ENCODE data around the gene DUSP2. TPM values are rescaled to one million over a fixed set of nuclear protein-coding genes. Genes with fewer than 3 reads are reported as not detected.

Gene DUSP2
- total and polyA plus RNA-seq, 5 experiments from 2014 or later = 24.3 to 459 (median 36.5) TPM

DNA sequence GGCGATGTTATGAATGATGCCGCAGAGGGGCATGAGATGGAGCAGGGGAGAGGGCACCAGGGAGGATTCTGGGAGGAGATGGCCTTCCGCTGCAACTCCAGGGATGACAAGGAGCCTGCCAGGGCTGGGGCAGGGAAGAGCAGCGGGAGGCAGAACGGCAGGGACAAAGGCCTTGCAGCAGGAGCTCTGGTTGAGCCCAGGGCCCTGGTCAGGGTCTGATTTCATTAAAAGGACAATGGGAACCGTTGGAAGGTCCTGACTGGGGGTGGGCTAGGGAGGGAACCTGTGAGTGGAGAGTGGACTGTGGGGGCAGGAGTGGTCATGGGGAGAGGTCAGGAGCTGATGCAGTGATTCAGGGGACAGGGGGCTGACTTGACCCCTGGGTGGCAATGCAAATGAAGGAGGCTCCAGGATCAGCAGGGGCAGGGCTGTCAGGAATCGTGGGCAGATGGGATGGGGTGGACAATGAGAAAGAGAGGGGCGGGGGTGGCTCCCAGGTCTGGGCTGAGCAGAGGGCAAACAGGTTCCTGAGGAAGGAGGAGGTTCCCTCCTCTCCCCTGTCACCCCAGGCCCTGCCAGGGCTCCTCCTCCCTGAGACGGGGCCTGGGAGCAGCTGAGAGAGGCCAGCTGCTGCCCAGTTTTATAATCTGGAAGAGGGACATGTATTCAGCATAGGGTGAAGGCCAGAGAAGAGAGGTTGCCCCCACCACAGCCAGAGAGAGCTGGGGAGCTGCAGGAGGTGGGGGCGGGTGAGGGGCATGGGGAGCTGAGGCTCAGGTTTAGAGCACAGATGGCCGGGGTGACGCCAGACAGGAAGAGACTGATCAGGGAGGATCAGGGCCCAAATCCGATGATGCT lies 7.3 kb upstream of the DUSP2 start:
- ATAC-seq (no peak), DNase-seq (no peak)
- Mint-ChIP-seq H3K4me1 (peaks cover 53 to 88% (median 80%) of the 10 kb centered on the region in 4 donors), H3K9me3 (no peaks in the 10 kb centered on the region), H3K27ac (peak overlapping the region; percentile 69 to 100 (median 90)), H3K4me3 (peak overlapping the region in 5 of 10 donors; percentile 0 to 75 (median 38)), H3K27me3 (no peaks in the 10 kb centered on the region), H3K36me3 (no peaks in the 10 kb centered on the region)
- POLR2A ChIA-PET = interaction anchor here (0.7 to 18.2 kb wide), 5 partner anchors 7 to 29 kb away, joined by 3 to 373 read pairs (median 29); partner anchors contain the start of genes ASTL and DUSP2

DNA sequence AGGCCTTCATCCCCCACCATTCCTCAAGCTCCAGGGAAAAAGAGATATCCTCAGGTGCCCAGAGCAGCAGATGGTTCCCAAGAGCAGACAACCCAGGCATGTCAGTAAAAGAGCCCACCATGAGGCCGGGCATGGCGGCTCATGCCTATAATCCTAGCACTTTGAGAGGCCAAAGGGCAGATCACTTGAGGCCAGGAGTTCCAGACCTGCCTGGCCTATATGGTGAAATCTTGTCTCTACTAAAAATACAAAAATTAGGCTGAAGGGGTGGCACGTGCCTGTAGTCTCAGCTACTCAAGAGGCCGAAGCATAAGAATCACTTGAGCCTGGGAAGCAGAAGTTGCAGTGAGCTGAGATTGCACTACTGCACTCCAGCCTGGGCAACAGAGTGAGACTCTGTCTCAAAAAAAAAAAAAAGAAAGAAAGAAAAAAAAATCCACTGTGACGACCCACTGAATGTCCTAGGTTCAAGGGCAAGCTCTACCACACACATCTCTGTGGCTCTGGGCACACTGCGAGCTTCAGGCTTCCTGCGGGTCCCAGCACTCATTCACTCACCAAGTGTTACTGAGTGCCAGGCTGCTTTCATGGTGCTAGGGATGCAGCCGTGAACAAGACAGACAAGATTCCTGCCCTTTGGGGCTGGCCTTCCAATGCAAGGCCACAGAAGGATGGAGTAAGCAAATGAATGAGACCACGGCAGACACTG lies 6.5 kb upstream of the DUSP2 start:
- DNase-seq = no peak
- no peaks in the 10 kb centered on the region for H3K27me3 Mint-ChIP-seq
- ATAC-seq = no peak
- peak overlapping the region; percentile 61 to 100 (median 90) for H3K27ac Mint-ChIP-seq
- no peaks in the 10 kb centered on the region for H3K36me3 Mint-ChIP-seq
- POLR2A ChIA-PET = interaction anchor here (0.7 to 18.2 kb wide), 4 partner anchors 8 to 30 kb away, joined by 3 to 373 read pairs (median 17); no protein-coding TSS in a partner anchor
- no peaks in the 10 kb centered on the region for H3K9me3 Mint-ChIP-seq
- peak overlapping the region in 8 of 10 donors; percentile 0 to 75 (median 22) for H3K4me3 Mint-ChIP-seq
- H3K4me1 Mint-ChIP-seq = peaks cover 49 to 88% (median 80%) of the 10 kb centered on the region in 4 donors

DNA sequence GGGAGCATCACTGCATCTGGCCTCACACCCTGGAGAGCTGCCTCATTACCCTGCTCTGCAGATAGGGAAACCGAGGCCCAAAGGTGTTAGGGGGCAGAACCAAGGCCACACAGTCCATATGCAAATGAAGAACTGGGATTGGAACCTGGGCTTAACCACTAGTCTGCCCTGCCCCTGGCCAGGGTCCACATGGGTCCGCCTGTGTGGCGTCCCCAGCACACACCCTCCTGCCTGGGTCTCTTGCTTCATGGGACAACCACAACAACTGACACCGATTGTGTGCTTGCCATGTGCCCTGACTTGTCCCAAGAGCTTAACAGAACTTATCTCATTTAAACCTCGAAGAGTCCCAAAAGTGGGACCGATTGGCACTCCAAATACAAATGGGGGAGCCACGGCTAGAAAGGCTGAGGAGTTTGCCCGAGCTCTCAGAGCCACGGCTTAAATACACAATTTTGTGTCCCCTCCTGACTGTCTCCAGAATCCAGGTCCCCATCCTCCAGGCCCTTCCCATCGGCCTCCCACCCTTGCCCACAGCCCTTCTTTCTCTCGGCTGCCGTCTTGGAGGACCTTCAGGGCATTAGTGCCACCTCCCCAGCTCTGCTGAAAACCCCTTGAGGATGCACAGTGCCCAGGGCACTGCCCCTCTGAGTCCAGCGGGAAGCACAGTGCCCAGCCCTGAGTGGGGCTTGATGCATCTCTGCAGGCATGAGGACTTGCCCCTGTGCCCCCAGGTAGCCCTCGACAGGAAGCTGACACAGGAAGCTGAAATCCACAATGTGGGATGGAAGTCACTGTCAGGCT lies 5.8 kb upstream of the DUSP2 start:
- Mint-ChIP-seq H3K4me1 (peaks cover 47 to 85% (median 80%) of the 10 kb centered on the region in 4 donors), H3K9me3 (no peaks in the 10 kb centered on the region), H3K36me3 (no peaks in the 10 kb centered on the region), H3K4me3 (peak overlapping the region in 7 of 10 donors; percentile 7 to 75 (median 33)), H3K27ac (peak overlapping the region; percentile 69 to 100 (median 99)), H3K27me3 (peaks cover 0 to 1% (median 0%) of the 10 kb centered on the region in 5 donors)
- POLR2A ChIA-PET = interaction anchor here (1.2 to 18.2 kb wide), 3 partner anchors 9 to 23 kb away, joined by 5 to 373 read pairs (median 29); no protein-coding TSS in a partner anchor
- DNase-seq (no peak), ATAC-seq (no peak)

DNA sequence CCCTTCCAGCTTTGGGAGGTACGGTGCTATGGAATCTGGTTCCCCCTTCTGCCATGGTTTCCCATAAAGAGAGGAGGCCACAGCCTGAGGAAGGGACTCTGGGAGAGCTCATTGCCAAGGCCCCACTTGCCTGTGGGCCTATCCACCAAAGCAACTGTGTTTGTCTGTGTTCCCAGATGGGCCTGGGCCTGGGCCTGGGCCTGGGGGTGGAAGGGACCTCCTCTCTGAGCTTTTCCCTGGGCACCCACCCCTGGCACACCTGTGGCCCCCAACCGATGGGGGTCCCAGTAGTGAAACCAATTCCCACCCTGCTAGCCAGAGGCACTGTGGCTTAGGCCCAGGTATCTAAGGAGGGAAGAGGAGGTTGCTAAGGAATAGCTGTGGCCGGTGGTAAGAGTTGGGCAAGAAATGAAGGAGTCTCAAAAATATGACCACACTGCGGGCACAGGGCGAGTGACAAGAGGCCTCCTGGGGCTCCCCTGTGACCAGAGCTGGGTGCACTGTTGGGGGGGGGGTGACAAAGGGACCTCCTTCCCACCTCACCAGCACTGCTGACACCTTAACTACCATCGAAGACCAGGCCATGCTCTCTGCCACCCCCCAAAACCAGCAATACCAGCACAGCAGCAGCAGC lies 4.9 kb upstream of the DUSP2 start:
- no peak for DNase-seq
- no peaks in the 10 kb centered on the region for H3K9me3 Mint-ChIP-seq
- H3K4me3 Mint-ChIP-seq = peak overlapping the region in 2 of 10 donors; percentile 9 to 19
- peak overlapping the region; percentile 31 to 100 (median 99) for H3K27ac Mint-ChIP-seq
- POLR2A ChIA-PET = interaction anchor here (0.7 to 18.2 kb wide), 4 partner anchors 10 to 1840 kb away, joined by 3 to 373 read pairs (median 17); no protein-coding TSS in a partner anchor
- peaks cover 0 to 1% (median 0%) of the 10 kb centered on the region in 5 donors for H3K27me3 Mint-ChIP-seq
- ATAC-seq = no peak
- H3K36me3 Mint-ChIP-seq = no peaks in the 10 kb centered on the region
- H3K4me1 Mint-ChIP-seq = peaks cover 45 to 82% (median 80%) of the 10 kb centered on the region in 4 donors

DNA sequence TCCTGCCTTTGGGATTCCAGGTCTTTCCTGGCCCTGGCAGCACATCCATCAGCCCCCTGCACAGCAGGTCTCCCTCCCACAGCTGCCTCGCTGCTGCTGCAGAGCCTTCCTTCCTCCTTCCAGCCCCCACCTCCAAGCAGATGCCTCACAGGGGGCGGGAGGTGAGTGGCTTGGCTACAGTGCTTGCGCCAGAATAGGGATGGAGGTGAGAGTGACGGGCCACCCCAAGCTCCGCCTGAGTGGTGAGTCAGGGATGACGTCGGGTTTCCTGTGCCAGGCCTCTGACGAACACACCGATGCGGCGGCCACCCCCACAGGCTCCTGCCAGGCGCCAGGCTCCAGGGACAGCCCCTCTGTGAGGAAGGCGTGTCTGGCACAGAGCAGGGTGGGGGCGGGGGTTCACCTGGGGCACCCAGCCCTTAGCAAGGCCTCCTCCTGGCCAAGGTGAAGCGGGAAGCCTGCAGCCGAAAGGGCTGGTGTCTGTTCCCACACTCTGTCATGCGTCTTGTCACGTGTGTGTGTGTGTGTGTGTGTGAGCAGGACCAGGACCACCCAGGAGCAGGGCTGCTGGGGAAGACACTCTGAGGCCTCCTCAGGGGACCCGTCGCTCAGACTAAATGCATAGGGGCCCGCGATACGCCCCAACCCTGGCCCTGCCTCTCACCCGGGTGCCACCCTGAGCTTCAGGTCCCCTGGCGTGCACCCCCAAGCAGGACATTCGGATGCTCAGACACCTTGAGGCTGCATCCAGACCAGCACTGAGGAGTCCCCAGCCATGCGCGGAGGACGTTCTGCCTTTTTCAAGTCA lies 3.4 kb upstream of the DUSP2 start:
- Mint-ChIP-seq H3K4me3 (peak overlapping the region; percentile 71 to 97 (median 85)), H3K4me1 (peaks cover 43 to 87% (median 82%) of the 10 kb centered on the region in 4 donors), H3K27me3 (peaks cover 0 to 1% (median 0%) of the 10 kb centered on the region in 5 donors), H3K9me3 (peaks cover 0 to 2% (median 0%) of the 10 kb centered on the region in 9 donors), H3K27ac (peak overlapping the region; percentile 97 to 100 (median 100)), H3K36me3 (peaks cover 0 to 8% (median 7%) of the 10 kb centered on the region in 3 donors)
- POLR2A ChIA-PET = interaction anchor here (0.6 to 18.2 kb wide), 5 partner anchors 10 to 108 kb away, joined by 3 to 373 read pairs (median 20); partner anchors contain the start of genes ASTL and STARD7
- DNase-seq (peak; percentile 90 to 99 (median 98)), ATAC-seq (peak; percentile 52 to 70)

GRCh38 chr2:96147593-96148201 lies 2.5 kb upstream of the DUSP2 start:
- DNase-seq (no peak), ATAC-seq (no peak)
- Mint-ChIP-seq H3K4me3 (peak overlapping the region; percentile 71 to 97 (median 88)), H3K9me3 (peaks cover 0 to 2% (median 0%) of the 10 kb centered on the region in 9 donors), H3K27me3 (peaks cover 0 to 1% (median 0%) of the 10 kb centered on the region in 5 donors), H3K36me3 (peaks cover 0 to 15% (median 7%) of the 10 kb centered on the region in 3 donors), H3K27ac (peak overlapping the region; percentile 97 to 100 (median 100)), H3K4me1 (peaks cover 38 to 87% (median 80%) of the 10 kb centered on the region in 4 donors)
- POLR2A ChIA-PET = interaction anchor here (0.6 to 18.2 kb wide), 5 partner anchors 9 to 109 kb away, joined by 3 to 373 read pairs (median 20); partner anchors contain the start of genes ASTL and STARD7

DNA sequence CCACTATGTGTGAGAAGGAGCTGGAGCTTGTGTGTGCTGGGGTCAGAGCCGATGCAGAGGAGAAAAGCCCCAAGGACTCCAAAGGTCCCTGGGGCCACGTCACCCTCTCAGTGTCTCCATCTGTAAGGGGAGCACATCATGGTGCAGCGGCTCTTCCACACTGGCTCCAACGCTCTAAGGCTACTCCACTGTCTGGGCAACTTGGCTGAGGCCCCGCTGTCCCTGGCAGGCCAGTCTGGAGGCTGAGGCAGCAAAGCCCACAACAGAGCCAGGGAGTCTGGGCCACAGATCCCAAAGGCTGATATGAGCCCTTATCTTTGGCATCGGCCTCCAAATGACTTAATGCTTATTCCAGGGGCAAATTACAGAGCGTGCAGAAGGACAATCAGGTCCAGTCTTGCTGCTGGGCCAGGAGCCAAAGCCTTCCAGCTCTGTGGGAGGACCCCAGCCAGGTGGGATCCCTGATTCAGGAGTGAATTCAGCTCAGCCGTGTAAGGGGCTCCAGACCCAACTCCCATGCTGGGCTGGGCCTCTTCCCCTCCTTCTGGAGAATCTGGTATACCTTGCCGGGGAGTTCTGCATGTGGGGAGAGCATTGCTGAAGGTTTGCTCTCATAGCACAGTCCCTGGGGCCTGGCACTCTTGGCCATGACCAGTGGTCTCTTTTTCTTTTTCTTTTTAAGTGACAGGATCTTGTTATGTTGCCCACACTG lies 1.8 kb upstream of the DUSP2 start:
- peak in 1 of 10 donors; percentile 36 for DNase-seq
- Mint-ChIP-seq H3K4me3 (peak overlapping the region; percentile 76 to 97 (median 87)), H3K9me3 (peaks cover 0 to 2% (median 0%) of the 10 kb centered on the region in 9 donors), H3K36me3 (peaks cover 0 to 19% (median 7%) of the 10 kb centered on the region in 3 donors), H3K27me3 (peaks cover 0 to 1% (median 0%) of the 10 kb centered on the region in 5 donors), H3K4me1 (peaks cover 36 to 88% (median 80%) of the 10 kb centered on the region in 4 donors), H3K27ac (peak overlapping the region; percentile 97 to 100 (median 100))
- ATAC-seq = no peak
- POLR2A ChIA-PET = interaction anchor here (1.0 to 18.2 kb wide), 6 partner anchors 13 to 120 kb away, joined by 3 to 373 read pairs (median 24); partner anchors contain the start of gene STARD7

DNA sequence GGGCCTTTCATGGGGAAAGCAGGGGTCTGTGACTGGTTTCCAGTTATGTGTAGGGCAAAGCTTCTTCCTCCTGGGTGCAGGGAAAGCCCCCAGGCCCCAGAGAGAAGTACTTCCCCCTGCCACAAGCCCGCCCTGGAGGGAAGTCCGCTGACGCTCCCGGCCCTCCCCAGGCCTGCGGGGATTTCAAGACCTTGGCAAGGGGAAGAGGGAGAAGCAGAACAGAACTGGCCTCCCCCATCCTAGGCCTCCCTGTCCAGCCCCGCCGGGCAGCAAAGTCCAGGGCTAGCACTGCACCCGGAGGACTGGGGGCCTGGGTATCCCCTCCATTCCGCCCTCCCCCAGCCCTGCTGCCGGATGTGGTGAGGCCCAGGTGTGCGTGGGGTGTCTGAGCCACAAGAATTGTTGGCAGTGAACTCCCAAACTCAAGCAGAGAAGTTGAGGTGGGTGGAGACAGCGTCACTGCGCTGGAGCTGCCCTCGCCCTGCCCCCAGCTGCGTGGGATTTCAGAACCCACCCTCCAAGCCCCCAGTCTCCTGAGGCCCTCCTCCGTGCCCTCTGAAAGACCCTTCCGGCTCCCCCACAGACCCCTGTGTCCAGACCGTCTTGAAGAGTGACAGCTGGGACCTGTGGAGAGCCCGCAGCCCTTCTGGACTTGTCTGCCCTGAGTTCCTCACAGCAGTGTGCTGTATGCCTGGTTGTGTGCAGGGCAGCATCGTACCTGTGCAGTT lies 1.1 kb upstream of the DUSP2 start:
- Mint-ChIP-seq H3K9me3 (peaks cover 0 to 2% (median 0%) of the 10 kb centered on the region in 9 donors), H3K36me3 (peaks cover 0 to 22% (median 7%) of the 10 kb centered on the region in 3 donors), H3K27me3 (peaks cover 0 to 1% (median 0%) of the 10 kb centered on the region in 5 donors), H3K27ac (peak overlapping the region; percentile 97 to 100 (median 100)), H3K4me3 (peak overlapping the region; percentile 76 to 97 (median 87)), H3K4me1 (peaks cover 34 to 85% (median 77%) of the 10 kb centered on the region in 4 donors)
- POLR2A ChIA-PET = interaction anchor here (1.0 to 18.2 kb wide), 6 partner anchors 13 to 392 kb away, joined by 3 to 373 read pairs (median 14); partner anchors contain the start of gene STARD7
- DNase-seq = peak; percentile 76 to 98 (median 94)
- peak; percentile 48 to 53 for ATAC-seq

DNA sequence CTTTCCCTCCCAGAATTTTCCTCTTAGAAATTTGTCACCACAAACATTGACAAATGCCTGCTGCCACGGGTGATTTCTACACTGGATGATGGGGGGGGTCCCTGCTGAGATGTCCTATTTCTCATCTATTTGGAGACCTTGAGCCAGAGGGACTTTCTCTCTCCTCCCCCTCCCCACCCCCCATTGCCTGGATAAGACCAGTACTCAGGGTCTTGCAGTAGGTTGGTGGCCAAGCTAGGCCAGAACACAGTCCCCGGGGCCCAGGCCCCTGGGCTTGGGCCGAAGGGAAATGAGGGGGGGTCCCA lies 560 bp upstream of the DUSP2 start:
- ATAC-seq (peak in 1 of 2 donors; percentile 1), DNase-seq (peak in 2 of 10 donors; percentile 29 to 50)
- POLR2A ChIA-PET = interaction anchor here (1.0 to 18.2 kb wide), 6 partner anchors 14 to 392 kb away, joined by 3 to 373 read pairs (median 14); partner anchors contain the start of gene STARD7
- peaks cover 31 to 80% (median 74%) of the 10 kb centered on the region in 4 donors for H3K4me1 Mint-ChIP-seq
- H3K27ac Mint-ChIP-seq = peak overlapping the region; percentile 97 to 100 (median 100)
- peaks cover 0 to 2% (median 0%) of the 10 kb centered on the region in 9 donors for H3K9me3 Mint-ChIP-seq
- H3K4me3 Mint-ChIP-seq = peak overlapping the region; percentile 76 to 97 (median 87)
- H3K27me3 Mint-ChIP-seq = peaks cover 0 to 1% (median 0%) of the 10 kb centered on the region in 5 donors
- H3K36me3 Mint-ChIP-seq = peaks cover 0 to 26% (median 7%) of the 10 kb centered on the region in 3 donors

All from naive thymus-derived CD8-positive, alpha-beta T cell (primary cell).